NCI-H2171 (cell line): Measurements from ENCODE around the gene SYN1.
A peak's percentile ranks its signal among the peaks of the same experiment; 100 is the strongest.

Source experiments
- DNase-seq: peaks from one replicate; lab custom pipeline; 2025; lab: John Stamatoyannopoulos, UW

Gene SYN1

DNA sequence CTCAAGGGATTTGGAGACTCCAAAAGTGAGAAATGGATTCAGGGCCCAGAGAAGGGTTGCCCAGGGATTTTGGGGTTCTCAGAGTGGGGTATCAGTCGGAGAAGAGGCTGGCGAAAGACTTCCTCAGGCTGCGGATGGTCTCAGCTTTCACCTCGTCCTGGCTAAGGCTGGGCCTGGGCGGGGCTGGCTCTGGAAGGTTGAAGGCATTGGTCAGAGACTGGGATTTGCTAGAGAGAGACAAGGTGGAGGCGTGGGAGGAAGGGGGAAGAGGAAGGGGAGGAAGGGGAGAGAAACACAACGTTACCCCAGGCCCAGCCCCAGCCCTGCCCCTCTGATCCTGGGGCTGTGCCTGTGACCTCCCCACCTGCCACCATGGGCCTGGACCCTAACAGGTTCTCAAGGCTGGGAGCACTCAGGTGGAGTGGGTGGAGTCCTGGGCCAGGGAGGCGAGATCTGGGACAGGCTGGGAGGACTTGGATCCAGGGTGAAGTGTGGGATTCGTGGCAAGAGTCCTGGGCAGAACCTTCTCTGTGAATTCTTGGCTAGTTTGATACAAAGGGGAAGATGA is 46.8 kb downstream of the SYN1 start:
- DNase-seq, result no peak

DNA sequence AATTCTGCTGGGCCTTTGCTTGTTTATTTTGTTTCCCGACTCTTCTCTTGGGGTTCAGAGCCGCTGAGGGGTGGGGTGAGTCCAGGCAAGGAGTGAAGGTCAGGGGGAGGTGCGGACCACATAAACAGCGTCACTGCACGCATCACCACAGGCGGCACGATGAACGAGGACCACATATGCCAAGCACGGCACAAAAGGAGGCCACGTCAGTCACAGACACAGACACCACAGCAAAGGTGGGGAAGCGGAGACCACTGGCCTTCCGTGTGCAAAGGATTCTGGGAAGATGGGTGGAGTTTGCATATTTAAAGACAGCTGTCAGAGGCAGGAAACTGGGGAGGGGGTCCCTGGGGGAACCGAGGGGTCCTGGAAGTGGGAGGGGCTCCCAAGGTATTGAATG is 47.8 kb downstream of the SYN1 start:
- DNase-seq, result no peak

DNA sequence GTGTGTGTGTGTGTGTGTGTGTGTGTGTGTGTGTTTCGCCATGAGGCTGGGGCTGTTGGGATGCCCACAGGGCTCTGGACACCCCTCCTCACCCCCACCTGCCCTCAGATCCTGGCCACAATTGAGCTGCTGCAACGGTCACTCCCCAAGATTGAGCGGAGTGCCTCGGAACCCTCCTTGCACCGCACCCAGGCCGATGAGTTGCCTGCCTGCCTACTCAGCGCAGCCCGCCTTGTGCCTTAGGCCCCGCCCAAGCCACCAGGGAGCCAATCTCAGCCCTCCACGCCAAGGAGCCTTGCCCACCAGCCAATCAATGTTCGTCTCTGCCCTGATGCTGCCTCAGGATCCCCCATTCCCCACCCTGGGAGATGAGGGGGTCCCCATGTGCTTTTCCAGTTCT is 48.4 kb downstream of the SYN1 start:
- no peak for DNase-seq

DNA sequence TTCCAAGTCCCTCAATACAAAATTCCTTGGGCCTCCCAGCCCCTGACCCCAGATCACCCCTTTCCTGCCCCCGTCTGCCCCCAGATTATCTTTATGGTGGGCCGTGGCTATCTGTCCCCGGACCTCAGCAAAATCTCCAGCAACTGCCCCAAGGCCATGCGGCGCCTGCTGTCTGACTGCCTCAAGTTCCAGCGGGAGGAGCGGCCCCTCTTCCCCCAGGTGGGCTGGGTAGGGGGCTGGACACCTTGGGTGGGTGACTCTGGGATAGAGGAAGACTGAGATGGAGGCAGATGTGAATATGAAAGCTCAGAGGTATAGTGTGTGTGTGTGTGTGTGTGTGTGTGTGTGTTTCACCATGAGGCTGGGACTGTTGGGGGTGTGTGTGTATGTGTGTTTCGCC is 48.9 kb downstream of the SYN1 start:
- DNase-seq, result no peak

DNA sequence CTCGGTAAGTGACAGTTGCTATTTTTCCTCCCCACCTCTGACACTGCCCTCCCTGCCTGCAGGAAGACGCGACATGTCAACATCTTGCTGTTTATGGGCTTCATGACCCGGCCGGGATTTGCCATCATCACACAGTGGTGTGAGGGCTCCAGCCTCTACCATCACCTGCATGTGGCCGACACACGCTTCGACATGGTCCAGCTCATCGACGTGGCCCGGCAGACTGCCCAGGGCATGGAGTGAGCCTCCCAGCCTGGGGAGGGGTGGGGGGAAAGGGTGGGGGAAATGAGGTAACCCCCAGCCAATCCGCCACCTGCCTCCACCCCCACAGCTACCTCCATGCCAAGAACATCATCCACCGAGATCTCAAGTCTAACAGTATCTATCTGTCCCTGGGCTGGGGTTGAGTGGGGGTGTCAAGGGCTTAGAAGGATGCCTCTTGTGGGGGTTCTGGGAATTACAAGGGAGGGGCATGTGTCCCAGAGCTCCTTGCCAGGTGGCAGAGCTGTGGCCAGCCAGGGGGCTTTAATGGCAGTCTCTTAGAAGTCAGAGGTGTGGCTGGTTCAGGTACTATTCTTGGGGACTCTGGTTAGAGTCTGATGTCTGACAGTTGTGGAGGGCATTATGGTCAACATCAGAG is 50.9 kb downstream of the SYN1 start:
- DNase-seq, result no peak

DNA sequence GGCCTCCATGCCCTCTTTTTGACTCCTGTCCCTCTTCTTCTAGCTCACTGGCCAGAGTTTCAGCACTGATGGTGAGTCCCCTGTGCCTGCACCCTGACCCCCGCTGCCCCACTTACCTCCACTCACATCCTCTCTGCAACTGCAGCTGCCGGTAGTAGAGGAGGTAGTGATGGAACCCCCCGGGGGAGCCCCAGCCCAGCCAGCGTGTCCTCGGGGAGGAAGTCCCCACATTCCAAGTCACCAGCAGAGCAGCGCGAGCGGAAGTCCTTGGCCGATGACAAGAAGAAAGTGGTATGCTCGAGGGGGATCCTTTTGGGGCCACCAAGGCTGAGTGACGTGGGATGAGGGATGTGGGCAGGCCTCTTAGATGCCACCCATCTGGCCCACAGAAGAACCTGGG is 52.8 kb downstream of the SYN1 start:
- DNase-seq, result no peak

DNA sequence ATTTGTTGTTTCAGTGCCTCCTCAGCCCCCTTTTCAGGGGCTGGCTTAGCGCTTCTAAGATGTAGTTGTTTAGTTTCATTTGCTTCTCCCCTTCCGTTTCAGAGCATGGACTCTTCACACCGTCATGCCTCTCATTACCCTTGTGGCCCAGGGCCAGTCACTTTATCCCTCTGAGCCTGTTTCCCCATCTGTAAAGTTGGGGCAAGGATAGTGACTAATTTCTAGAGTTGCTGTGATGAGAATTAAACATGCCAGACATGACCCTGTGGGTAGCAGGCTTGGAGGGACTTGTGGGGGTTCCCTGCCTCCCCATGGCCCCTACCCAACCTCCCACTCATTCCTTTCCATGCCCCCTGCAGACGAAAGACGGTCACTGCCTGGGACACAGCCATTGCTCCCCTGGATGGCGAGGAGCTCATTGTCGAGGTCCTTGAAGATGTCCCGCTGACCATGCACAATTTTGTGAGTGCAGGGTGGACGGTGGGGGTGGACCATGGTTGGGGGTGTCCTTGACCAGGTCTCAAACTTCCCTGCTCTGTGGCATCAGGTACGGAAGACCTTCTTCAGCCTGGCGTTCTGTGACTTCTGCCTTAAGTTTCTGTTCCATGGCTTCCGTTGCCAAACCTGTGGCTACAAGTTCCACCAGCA is 55.1 kb downstream of the SYN1 start:
- no peak for DNase-seq

DNA sequence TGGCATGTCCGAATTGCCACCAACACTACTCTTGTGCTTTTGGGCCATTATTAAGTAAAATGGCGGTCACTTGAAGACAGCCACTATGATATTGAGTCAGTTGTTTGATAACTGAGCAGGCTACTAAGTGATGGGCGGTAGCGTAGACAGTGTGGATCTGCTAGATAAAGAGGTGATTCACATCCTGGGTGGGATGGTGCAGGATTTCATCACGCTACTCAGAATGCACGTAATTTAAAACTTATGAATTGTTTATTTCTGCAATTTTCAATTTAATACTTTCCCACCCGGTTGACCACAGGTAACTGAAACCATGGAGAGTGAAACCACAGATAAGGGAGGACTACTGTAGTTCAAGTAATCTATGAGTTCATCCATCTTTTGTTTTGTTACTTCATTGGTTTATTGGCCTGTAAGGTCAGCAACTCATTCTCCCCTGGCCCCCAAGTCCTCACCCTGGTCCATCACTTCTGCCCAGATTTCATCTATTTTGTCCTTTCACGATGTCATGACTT is 55.8 kb downstream of the SYN1 start:
- DNase-seq, result no peak

DNA sequence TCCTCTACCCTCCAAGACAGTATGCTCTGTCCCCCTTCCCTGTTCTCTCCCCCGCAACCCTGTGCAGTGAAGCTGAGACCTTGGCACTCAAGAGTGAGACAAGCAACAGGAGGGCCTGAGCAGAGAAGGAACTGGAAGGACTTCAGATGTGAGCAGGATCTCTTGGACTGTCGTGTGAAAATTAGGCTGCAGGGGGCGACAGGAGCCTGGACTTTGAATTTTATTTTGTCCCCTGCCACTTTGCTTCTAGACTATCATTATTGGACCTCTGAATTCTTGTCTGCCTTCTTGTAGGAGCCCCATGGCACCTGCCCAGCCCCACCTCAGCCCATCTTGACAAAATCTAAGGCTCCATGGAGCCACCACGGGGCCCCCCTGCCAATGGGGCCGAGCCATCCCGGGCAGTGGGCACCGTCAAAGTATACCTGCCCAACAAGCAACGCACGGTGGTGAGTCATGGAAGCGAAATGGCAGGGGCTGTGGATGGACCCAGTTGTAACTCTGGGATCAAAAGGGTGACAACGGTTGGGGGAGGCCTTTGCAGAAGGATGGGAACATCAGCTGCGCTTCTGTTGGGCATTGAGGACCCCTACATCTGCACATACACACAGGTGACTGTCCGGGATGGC is 56.9 kb downstream of the SYN1 start:
- no peak for DNase-seq

DNA sequence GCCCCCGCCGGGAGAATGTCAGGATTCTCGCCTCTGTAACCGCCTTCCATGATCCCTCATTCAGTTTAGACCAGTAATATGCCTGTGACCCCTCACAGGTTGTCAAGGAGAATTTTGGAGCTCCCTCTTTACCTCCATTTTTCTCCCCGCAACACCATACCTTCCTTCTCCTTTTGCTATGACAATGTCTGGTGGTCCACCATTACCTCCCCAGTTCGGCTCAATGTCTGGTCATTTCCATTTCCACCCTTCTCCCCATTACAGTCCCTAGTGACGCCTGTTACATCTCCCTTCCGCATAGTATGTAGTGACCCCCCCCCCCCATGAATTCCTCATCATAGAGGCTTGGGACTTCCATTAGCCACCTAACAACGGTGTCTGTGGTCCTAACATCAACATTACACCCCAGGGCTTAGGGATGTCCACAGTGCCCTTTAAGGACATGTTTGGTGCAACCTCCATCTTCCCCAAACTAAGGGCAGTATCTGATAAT is 58.0 kb downstream of the SYN1 start:
- DNase-seq, result no peak

DNA sequence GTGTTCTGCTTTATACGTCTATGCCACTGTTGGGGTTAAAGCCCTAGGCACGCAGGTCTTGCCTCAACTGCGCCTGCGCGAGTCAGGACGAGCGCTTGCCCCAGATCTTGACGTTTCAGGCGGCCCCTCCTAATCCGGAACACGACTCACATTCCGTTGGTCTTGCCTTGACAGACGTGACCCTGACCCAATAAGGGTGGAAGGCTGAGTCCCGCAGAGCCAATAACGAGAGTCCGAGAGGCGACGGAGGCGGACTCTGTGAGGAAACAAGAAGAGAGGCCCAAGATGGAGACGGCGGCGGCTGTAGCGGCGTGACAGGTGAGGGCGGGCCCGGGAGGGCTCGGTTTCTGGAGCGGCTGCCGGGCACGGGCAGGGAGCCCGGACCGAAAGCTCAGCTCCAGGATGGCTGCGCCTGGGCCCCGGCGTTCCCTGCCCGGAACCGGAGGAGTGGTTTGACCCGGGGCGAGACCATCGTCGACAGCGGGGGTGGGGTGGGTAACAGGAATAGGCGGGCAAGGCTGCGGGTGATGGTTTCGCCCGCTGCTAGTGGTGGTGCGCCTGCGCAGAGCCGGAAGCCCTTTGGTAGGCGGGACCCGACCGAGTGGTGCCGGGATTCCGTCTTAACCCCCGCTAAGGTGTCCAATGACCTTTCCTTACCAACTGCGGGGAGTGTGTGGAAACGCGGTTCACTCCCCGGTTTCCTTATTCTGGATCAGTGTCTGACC is 58.6 kb downstream of the SYN1 start, which contains the start of gene ARAF:
TSS of gene ARAF (plus strand) at position 272 of the 725 bp plus-strand sequence. CDS start 1,763 bp downstream, outside the sequence.
- peak; percentile 91 for DNase-seq

DNA sequence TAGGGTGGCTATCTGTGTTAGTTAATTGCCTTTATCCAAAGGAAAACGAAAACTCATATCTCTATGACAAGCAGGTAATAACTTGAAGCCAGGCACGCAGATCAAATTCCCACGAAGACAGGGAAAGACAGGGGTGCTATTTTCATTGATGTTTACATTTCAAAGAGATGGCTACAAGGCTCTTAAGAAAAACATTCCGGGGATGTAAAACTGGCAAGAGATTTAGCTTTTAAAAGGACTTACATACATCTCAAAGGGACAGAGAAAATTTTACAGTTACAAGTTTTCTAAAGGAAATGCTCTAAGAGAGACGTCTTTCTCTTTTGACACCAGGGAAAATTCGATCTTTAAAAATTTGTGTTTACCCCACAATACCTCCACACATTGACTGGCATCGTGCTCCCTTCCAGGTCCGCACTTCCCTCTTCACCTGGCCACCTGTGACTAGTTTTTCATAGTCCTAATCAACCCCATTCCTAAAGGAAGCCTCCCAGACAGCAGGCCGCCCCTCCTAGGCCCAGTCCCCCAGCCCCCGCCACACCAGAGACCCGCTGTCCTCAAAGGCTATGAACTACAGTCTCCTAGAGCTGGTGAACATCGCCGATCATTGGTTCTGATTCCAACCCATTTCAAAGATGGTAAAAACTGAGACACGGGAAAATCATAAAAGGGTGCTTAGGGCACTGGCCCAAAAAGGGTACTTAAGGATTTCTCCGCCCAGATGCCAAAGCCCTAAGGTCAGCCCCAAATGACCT is 59.3 kb downstream of the SYN1 start:
- DNase-seq, result no peak

DNA sequence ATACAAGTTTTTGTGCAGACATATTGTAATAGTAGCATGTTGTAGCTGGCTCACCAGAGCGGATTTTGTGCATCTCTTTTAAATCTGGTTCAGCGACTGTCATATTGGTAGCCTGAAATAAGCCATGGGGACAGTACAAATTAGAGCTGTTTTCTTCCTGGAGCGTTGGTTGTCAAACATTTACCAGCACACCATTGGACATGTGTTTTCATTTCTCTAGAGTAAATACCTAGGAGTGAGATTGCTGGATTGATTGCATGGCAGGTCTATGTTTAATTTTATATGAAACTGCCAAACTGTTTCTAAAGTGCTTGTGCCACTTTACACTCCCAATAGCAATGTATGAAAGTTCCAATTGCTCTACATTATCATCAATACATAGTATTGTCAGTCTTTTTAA is 61.2 kb downstream of the SYN1 start:
- DNase-seq, result no peak

DNA sequence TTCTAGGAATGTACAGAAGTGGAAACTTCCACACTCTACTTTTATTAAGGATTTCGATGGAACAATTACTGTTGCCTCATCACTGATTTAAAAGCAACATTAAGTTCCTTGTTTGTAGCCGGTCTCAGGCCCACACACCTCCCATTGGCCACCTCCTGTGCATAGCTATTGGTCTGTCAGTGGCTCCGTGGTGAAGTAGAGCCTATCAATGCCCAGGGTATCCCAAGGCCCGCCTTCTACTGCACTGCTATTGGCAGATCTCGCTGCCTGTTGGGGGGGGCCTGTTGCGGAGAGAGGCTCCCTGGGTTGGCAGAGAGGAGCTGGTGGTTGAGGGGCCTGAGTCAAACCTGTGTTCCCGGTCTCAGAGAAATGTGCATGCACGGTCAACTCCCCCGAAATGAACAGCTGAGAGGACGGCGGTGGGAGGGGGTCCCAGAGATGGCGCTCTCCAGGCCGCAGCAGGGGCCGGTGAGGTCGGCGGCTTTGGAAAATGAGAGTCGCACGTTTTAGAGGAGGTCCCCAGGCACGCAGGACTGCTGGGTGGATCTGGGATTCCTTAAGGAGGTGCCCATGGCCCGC is 63.5 kb downstream of the SYN1 start:
- DNase-seq, result peak; percentile 70

DNA sequence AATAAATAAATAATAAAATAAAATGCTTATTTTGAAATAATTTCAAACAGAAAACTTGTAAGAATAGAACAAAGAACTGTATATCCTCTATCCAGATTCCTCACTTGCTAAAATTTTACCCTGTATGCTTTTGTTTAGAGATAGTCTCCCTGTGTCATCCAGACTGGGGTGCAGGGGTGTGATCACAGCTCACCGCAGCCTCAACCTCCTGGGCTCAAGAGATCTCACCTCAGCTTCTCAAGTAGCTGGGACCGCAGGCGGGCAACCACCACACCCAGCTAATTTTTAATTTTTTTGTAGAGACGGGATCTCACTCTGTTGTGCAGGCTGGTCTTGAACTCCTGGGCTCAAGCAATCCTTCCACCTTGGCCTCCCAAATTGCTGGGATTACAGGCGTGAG is 76.2 kb downstream of the SYN1 start:
- no peak for DNase-seq

DNA sequence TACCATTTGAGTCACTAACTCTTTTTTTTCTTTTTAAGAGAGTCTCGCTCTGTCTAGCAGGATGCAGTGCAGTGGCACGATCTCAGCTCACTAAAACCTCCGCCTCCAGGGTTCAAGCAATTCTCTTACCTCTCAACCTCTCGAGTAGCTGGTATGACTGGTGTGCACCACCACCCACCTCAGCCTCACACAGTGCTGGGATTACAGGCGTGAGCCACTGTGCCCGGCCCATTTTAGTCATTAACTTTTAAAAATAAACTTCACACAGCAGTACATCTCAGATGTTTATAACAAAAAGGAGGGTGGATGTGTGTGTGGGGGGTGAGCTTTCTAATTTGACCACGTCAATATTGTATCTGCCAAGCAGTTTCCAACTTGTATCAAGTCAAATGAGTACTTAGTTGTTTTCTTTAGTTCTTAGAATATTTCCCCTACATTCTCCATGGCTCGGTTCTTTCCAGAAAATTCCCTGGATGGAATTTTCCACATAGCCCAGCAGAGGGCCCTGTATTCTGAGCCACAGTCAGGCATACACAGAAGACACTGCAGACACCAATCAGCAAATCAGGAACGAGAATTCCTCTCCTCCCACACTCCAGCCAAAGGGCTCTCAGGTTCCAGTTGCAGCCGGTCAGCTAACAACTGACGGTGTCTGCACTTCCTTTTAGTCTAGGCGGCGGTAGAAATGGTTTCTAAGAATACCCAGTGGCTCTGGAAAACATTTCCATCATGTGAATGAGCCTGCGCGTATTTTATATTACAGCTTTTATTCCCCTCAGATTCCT is 78.7 kb downstream of the SYN1 start:
- DNase-seq, result no peak

DNA sequence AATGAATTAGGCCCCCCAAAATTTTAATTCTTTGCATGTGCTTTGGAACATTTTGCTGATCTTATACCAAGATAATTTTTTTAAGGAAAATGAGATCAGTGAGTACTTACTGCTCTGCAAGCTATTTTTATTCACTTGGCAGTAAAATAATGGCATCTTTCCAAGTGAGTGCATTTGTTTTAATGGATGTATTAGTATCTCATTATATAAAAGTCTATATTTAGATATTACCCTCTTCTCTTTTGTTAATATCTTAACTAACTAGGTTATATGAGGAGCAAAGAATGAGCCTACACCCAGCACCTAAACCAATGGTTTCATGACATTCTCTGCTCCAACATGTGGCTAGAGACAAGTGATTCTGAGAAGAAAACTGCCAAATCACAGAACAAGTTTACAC is 79.8 kb downstream of the SYN1 start:
- no peak for DNase-seq

DNA sequence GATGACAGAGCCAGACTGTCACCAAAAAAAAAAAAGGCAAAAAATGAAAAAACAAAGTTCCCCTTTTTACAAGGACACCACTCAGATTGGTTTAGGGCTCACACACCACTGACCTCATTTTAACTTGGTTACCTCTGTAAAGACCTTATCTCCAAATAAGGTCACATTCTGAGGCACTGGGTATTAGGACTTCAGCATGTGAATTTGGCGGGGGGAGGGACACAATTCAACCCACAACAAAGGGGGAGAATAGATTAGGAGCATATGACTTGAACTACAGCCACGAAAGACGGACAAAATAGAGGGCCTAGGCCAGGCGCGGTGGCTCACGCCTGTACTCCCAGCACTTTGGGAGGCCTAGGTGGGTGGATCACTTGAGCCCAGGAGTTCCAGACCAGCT is 89.6 kb downstream of the SYN1 start:
- DNase-seq, result no peak

DNA sequence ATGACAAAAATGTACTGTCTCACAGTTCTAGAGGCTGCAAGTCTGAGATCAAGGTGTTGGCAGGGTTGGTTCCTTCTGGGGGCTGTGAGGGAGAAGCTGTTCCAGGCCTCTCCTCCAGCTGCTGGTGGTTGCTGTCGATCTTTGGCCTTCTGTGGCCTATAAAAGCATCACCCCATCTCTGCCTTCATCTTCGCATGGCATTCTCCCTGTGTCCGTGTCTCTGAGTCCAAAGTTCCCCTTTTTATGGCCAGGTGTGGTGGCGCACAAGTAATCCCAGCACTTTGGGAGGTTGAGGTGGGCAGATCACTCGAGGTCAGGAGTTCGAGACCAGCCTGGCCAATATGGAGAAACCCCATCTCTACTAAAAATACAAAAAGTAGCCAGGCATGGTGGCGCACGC is 90.1 kb downstream of the SYN1 start:
- DNase-seq, result no peak

DNA sequence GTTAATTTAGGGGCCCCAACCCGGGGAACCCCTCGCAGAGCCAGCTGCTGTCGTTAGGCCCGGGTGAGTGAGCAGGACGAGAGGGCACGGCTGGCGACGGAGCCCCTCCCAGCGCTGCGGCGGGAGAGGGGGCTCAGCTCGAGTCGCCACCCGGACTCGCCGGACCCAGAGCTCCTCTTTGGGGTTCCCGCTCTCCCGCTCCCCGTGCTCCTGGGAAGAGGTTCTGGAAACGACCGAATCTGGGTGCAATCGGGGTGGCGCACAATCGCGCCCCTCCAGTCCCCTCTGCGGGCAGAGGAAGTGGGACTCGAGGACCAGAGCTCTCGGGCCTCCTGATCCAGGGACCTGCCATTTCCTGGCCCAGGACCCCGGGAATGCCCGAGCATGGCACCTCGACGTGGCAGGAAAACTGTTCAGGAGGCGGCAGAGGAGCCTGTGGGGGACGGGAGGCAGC is 95.9 kb downstream of the SYN1 start:
- no peak for DNase-seq
